OCI-M2 (cell line): Measurements from ENCODE around the gene WBP1L.

ENCODE experiments used
- DNase-seq: peaks from one replicate; lab custom pipeline; 2025; ENCODE audit not compliant: unreplicated experiment; lab: John Stamatoyannopoulos, UW

WBP1L gene

DNA sequence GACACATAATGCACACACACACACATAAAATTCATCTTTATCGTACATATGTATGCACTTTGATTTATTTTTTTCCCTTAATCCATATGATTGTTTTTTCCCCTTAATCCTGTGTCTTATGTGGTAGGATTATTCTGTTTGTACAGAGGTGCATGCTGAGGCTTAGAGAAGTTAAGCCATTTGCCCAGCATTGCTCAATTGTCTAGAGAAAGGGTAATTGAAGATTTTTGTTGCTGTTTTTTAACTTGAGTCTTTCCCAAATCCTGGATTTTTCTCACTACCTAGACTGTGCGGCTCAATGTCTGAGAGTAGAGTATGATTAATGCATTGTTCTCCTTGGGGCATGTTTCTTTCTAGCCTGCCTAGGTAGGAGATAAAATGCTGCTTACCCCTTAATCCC lies 35.0 kb downstream of the WBP1L start:
- no peak for DNase-seq

- no peak for DNase-seq
Observed at GRCh38 chr10:102779680-102780526, 36.2 kb downstream of the WBP1L start.

GRCh38 chr10:102780527-102780808 lies 36.7 kb downstream of the WBP1L start:
- DNase-seq: no peak

- peak; percentile 74 for DNase-seq
Observed at GRCh38 chr10:102781090-102781920, 37.6 kb downstream of the WBP1L start.

GRCh38 chr10:102781921-102782557 lies 38.3 kb downstream of the WBP1L start:
- peak; percentile 63 for DNase-seq

GRCh38 chr10:102782673-102783551 lies 39.2 kb downstream of the WBP1L start:
- no peak for DNase-seq

GRCh38 chr10:102783568-102783967 lies 39.8 kb downstream of the WBP1L start:
- no peak for DNase-seq

GRCh38 chr10:102785818-102786217 lies 42.1 kb downstream of the WBP1L start:
- DNase-seq: no peak

GRCh38 chr10:102791754-102792395 lies 48.1 kb downstream of the WBP1L start:
- no peak for DNase-seq

DNA sequence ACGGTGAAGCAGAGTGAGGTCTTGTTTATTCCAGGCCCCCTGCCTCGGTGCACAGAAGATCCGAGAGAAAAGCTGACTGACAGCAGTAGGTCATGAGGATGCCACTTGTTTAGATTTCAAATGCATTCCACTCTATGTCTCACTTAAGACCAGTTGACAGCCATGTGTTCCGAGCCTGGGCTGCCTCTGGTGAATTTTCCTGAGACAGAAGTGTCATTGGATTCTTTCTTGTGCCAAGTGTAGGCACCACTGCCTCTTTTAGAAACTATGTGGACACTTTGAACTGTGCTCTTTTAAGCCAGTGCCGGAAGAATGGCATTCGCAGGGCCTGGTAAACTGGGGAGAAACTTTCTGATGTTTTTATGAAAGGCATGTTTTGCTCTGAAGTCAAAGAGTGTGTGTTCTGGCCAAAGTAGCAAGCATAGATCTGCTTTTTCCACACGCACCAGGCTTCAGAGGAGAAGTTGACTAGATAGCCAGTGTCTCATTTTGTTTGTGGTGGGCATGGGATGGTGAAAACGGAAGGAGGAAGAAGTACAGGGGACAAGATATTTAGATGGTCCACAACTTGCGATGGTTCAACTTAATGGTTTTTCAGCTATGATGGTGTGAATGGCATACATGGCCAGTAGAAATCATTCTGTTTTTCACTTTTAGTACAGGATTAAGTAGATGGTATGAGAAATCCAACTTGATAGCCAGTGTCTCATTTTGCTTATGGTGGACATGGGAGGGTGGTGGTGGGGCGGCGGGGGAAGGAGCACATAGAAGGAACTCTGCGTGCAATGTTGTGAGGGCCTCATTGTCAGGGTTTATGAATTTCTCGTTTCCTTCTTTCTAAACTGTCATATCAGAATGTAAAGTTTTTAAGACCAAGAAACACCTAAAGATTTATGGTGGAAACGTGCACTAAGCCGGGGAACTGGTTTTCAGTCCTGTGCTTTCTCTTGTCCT lies 52.0 kb downstream of the WBP1L start:
- no peak for DNase-seq

- no peak for DNase-seq
Observed at GRCh38 chr10:102796407-102797176, 52.8 kb downstream of the WBP1L start.

DNA sequence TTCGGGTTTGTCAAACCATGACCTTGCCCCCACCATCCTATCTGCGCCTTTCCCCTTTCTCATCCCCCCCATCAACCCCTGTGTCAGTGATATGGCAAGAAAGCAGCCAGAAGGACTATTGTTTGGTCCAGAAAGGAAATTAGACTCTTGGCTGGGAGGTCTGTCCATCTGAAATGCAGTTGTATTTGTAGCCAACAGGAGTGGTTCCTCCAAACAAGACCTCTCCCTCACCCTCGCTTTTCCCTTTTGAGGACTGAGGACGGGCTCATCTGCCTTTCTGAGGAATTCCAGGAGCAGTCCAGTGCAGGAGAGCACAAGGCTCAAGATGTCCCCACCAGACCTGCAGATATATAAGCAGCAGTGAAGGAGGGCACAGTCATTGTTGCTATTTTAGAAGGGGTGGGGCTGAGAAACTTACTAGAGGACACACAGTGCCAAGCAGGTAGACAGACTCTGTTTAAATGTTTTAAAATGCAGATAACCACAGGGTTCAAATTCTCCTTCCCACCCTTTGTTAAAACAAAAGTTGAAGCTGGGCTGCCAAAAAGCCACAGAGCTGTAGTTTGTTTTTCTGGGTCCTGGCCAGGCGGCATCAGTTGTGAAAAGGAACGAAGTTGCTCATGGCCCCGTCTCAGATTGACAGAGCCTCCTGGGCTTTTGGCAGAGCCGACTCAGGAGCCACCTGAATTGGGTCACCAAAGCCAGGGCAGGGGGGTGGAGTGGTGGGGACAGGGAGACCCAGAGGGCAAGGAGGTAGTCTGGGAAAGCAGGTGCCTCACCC lies 56.1 kb downstream of the WBP1L start:
- DNase-seq: no peak

- DNase-seq: no peak
Observed at GRCh38 chr10:102800611-102801335, 57.0 kb downstream of the WBP1L start.

GRCh38 chr10:102801496-102801895 lies 57.7 kb downstream of the WBP1L start:
- DNase-seq: no peak

GRCh38 chr10:102801978-102802377 lies 58.2 kb downstream of the WBP1L start:
- no peak for DNase-seq

DNA sequence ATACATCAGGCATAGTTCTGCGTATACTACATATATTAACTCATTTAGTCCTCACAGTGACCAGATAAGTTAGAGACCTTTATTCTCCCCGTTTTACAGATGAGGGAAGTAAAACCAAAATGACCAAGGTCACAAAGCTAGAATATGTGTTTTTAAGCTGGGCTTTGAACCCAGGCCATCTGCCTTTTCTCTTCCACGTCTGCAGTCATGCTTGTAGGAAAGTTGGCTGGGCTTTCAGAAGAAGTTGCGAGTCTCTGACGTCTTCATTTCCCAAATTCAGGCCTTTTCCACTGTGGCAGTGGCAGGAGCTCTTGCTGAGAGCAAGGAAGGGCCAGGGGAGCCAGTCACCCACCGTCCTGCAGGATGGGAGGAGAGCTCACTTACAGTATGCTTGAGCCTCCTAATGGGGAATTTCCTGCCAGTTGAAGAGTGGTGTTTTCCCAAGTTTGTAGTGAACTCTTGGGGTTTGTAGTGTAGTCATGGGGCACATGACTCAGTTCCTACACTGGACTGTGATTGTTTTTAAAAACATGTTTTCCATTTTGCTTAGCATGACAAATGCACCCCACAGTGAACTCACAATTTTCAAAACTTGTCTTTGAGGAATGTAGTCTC lies 59.3 kb downstream of the WBP1L start:
- DNase-seq: no peak
